Brain microvascular endothelial cell (primary cell): ENCODE data around the gene CPXM2.

ENCODE experiments used
- DNase-seq: peaks from one replicate; pipeline ENCODE4 v3.0.0-alpha.2; 2020
- H3K27ac ChIP-seq: fragments of 250-450 bp; sonication (Bioruptor Pico); 2 replicates; pipeline ENCODE4 v1.5.1; 2020; ENCODE audit warnings: mild to moderate bottlenecking, moderate library complexity
- H3K27me3 ChIP-seq: fragments of 250-450 bp; sonication (Bioruptor Pico); replicated peaks from 2 replicates; pipeline ENCODE4 v1.5.1; 2020; ENCODE audit warnings: mild to moderate bottlenecking
- H3K36me3 ChIP-seq: fragments of 250-450 bp; sonication (Bioruptor Pico); replicated peaks from 2 replicates; pipeline ENCODE4 v1.5.1; 2020; ENCODE audit warnings: mild to moderate bottlenecking
- H3K4me3 ChIP-seq: 2 replicates; pipeline ENCODE4 v1.5.1; 2011; ENCODE audit warnings: low read depth, mild to moderate bottlenecking, control low read depth, low read length, moderate library complexity
- CTCF ChIP-seq: IDR thresholded peaks from 2 replicates; pipeline ENCODE4 v1.5.1; 2011; ENCODE audit warnings: low read depth, mild to moderate bottlenecking, moderate library complexity, low read length, control low read depth, inconsistent platforms; ENCODE audit errors: missing control alignments
- in situ Hi-C: cut with HindIII; loops from 2 replicates; pipeline ENCODE4 v1.10.0; 2017; ENCODE audit warnings: low sequenced_read_pairs, low pct_ligation_motif_present

CPXM2 gene

DNA sequence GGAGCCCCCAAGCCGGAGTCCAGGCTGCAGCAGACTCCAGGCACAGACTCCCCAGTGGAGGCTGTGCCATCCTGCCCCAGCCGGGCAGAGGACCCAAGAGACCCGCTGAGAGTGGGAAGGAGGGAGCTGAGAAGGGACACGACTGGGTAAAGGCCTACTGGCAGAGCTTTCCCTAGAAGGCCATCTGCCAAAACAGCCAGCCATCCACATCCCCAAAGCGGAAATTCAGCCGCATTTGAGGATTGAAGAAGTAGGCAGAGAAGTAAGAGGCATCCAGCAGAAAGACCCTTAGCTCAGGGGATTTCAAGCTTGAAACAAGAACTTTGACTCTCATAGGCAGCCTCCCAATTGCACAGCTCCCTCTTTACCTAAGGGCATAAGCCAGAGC, 857 bp downstream of the CPXM2 start:
- peaks cover 3% of the 10 kb centered on the region for H3K27me3 ChIP-seq
- H3K27ac ChIP-seq: no peak overlapping the region
- H3K4me3 ChIP-seq: no peak overlapping the region

DNA sequence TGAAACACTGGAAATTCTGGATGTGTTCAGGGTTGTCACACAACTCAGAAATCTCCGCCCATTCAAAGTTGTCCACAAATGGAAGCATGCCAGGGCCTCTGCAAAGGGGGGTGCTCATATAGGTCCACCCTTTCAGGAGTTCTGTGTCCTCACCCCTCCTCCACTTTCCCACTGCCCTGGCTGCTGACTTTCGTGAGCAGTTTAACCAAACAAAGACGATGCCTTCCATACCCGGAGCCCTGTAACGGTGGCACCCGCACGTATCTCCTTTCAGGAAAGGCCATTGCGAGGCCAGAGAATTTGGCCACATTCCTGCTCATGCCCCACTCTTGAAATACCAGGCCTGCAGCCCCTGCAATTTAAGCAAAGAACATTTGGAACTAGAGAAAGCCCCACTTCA, 1.4 kb downstream of the CPXM2 start:
- Histone ChIP-seq H3K27me3 (peaks cover 3% of the 10 kb centered on the region), H3K36me3 (no peaks in the 10 kb centered on the region), H3K4me3 (no peak overlapping the region), H3K27ac (no peak overlapping the region)
- in situ Hi-C loops: no loop called here
- TF ChIP-seq CTCF: no peak
- DNase-seq: no peak

More for the DNA sequence above, 857 bp downstream of the CPXM2 start:
- no peak for DNase-seq
- no peaks in the 10 kb centered on the region for H3K36me3 ChIP-seq
- in situ Hi-C loops: no loop called here
- no peak for TF ChIP-seq CTCF

GRCh38 chr10:123889821-123890220, 1.8 kb downstream of the CPXM2 start:
- in situ Hi-C loops: no loop called here
- Histone ChIP-seq H3K27ac (no peak overlapping the region), H3K36me3 (no peaks in the 10 kb centered on the region), H3K27me3 (peaks cover 3% of the 10 kb centered on the region), H3K4me3 (no peak overlapping the region)
- no peak for TF ChIP-seq CTCF
- DNase-seq: no peak

GRCh38 chr10:123888751-123889150, 2.9 kb downstream of the CPXM2 start:
- Histone ChIP-seq H3K27me3 (peaks cover 3% of the 10 kb centered on the region), H3K4me3 (no peak overlapping the region), H3K36me3 (no peaks in the 10 kb centered on the region), H3K27ac (no peak overlapping the region)
- no peak for TF ChIP-seq CTCF
- in situ Hi-C loops: no loop called here
- no peak for DNase-seq

GRCh38 chr10:123888256-123888655, 3.4 kb downstream of the CPXM2 start:
- no peak for DNase-seq
- no peak overlapping the region for H3K4me3 ChIP-seq
- in situ Hi-C loops: no loop called here
- TF ChIP-seq CTCF: no peak
- no peak overlapping the region for H3K27ac ChIP-seq
- H3K27me3 ChIP-seq: peaks cover 3% of the 10 kb centered on the region
- no peaks in the 10 kb centered on the region for H3K36me3 ChIP-seq

- peaks cover 2% of the 10 kb centered on the region for H3K27me3 ChIP-seq
- no peak for TF ChIP-seq CTCF
- in situ Hi-C loops: no loop called here
- DNase-seq: no peak
- no peaks in the 10 kb centered on the region for H3K36me3 ChIP-seq
- H3K4me3 ChIP-seq: no peak overlapping the region
- H3K27ac ChIP-seq: no peak overlapping the region
Measured at GRCh38 chr10:123886292-123886691, 5.3 kb downstream of the CPXM2 start.
